ENCODE measurements around the gene PDSS2.

Gene PDSS2

DNA sequence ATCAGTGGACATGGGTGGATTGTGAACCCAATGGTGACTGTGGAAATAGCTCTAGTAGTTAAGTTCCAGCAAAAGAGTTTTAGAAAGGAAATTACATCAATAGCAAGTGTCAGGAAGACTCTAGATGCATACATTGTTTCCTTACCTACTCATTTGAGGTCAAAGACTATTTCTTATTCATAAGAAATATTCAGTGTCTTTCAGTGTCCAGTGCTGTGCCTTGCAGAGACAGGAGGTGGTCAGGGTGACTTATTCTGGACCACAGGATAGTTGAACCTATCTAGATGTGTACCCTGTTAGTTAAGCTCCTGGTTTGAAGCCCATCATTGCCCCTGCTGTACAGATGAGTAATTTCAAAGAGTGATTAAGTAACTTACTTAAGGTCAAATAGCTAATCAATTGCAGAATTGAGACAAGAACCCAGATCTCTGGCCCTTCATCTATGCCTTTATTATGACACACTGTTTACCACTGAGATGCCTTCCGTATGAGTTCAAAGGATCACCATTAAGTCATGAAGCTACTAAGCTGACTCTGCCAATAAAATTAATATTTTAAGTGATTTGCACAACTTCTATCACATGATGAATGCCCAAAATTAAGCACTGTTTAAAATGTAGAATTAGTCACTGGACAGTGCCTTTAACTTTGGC lies 136.1 kb downstream of the PDSS2 start:
- TF ChIP-seq, protein P1, sequence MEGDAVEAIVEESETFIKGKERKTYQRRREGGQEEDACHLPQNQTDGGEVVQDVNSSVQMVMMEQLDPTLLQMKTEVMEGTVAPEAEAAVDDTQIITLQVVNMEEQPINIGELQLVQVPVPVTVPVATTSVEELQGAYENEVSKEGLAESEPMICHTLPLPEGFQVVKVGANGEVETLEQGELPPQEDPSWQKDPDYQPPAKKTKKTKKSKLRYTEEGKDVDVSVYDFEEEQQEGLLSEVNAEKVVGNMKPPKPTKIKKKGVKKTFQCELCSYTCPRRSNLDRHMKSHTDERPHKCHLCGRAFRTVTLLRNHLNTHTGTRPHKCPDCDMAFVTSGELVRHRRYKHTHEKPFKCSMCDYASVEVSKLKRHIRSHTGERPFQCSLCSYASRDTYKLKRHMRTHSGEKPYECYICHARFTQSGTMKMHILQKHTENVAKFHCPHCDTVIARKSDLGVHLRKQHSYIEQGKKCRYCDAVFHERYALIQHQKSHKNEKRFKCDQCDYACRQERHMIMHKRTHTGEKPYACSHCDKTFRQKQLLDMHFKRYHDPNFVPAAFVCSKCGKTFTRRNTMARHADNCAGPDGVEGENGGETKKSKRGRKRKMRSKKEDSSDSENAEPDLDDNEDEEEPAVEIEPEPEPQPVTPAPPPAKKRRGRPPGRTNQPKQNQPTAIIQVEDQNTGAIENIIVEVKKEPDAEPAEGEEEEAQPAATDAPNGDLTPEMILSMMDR (IDR thresholded peaks at IDR 0.05): no peak
- Mint-ChIP-seq H3K36me3 (ENCODE audit: low read depth) (peaks cover 11% of the 10 kb centered on the region), H3K27ac (no peak overlapping the region), H3K4me3 (no peak overlapping the region), H3K4me1 (peaks cover 12% of the 10 kb centered on the region), H3K27me3 (ENCODE audit: low read depth, poor library complexity) (peaks cover 5% of the 10 kb centered on the region), H3K9me3 (peaks cover 7% of the 10 kb centered on the region)
- DNase-seq: no peak

DNA sequence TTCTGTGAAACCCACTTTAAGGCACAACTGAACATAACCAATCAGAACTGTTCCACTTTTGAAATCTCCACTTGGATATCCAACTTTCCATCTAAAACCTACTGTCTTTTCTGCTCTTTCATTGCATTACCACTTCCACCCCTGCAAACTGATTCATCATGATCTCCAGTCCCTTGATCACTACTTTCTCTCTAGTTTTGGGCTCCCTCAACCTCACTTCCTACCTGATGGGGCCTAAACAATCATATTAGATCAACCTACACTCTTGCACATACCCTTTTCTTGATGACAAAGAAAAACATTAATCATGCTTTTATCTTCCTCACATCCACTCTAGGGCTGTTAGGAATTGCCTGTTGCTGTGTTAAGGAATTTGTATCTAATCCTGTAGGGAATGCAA lies 137.6 kb downstream of the PDSS2 start:
- Mint-ChIP-seq H3K4me3 (no peak overlapping the region), H3K27me3 (ENCODE audit: low read depth, poor library complexity) (peaks cover 5% of the 10 kb centered on the region), H3K27ac (peak overlapping the region; percentile 7), H3K9me3 (peaks cover 7% of the 10 kb centered on the region), H3K36me3 (ENCODE audit: low read depth) (peaks cover 11% of the 10 kb centered on the region), H3K4me1 (peaks cover 24% of the 10 kb centered on the region)
- TF ChIP-seq, protein P1 (IDR thresholded peaks at IDR 0.05): no peak
- no peak for DNase-seq

DNA sequence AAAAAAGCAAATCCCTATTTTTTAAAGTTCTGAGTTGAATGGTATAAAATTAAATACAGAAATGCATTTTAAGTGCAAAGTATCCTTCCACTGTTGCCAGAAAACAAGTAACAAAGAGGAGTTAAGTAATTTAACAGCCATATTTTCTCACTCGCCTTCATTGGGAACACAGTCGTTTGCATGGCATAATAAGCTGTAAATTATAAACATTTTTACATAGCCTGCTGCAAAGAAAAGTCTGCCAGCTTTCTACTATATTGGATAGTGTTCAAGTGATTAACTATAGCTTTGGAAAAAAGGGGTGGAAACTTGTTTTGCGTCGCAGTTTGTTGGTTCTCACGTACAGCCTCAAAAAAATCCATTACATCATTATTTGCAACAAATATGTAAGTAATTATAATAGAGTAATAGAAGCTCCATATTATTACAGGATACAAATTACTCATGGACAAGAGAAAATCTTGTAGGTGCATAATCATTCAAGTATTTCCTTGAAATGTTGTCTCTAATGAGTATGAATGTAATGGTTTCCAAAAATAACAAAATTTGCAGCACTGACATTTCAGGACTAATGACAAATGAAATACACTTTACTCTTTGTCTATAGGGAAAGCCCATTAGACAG lies 139.3 kb downstream of the PDSS2 start:
- Mint-ChIP-seq H3K4me3 (no peak overlapping the region), H3K36me3 (ENCODE audit: low read depth) (peaks cover 5% of the 10 kb centered on the region), H3K27ac (no peak overlapping the region), H3K27me3 (ENCODE audit: low read depth, poor library complexity) (peaks cover 3% of the 10 kb centered on the region), H3K9me3 (no peaks in the 10 kb centered on the region), H3K4me1 (peaks cover 24% of the 10 kb centered on the region)
- DNase-seq: no peak
- TF ChIP-seq, protein P1 (IDR thresholded peaks at IDR 0.05): no peak

DNA sequence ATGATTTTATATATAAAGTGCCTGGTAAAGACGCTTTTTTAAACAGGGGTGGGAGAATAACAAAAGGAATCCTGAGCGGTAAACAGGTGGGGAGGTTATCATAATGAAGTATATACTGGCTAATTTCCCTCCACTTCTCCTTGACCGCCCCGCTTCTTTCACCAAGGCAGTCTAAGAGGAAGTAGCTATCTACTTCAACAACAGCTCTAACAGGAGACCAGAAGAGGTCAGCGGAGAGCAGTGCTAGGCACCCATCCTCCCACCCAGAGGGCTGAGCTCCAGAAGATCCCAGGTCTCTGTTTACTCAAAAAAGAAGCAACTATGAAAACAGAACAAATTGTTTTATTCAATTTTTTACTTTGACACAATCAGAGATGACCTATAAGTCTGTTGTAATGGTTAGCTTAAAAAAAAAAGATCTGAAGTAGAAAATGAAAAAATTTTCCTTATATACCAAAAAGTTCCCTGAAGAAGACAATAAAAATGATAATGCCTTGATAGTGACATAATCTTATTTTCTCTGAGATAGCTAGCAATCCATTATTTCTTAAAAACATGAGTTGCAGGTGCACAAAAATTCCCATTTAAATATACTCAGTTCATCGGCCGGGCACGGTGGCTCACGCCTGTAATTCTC lies 141.1 kb downstream of the PDSS2 start:
- no peak overlapping the region for H3K27ac Mint-ChIP-seq
- peaks cover 24% of the 10 kb centered on the region for H3K4me1 Mint-ChIP-seq
- TF ChIP-seq, protein P1 (IDR thresholded peaks at IDR 0.05): peak; percentile 47
- no peaks in the 10 kb centered on the region for H3K36me3 Mint-ChIP-seq (ENCODE audit: low read depth)
- DNase-seq: peak; percentile 33
- peaks cover 3% of the 10 kb centered on the region for H3K27me3 Mint-ChIP-seq (ENCODE audit: low read depth, poor library complexity)
- H3K9me3 Mint-ChIP-seq: no peaks in the 10 kb centered on the region
- no peak overlapping the region for H3K4me3 Mint-ChIP-seq

DNA sequence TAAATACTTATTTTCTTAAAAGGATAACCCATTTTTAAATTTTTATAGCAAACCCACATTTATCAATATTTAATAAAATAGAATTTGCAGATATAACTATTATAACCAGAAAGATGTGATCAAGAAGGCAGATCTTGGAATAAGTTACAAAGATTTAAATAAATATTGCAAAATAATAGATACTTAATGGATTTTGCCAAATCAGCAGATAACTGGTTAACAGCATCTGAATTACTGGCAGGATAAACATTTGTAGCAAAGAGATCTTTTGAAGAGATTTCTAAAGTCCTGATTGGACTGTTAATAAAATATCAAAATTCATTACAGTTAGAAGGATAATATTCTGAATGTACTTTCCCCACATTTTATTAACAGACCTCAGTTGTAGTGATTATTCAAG lies 144.2 kb downstream of the PDSS2 start:
- no peak overlapping the region for H3K4me3 Mint-ChIP-seq
- peaks cover 24% of the 10 kb centered on the region for H3K4me1 Mint-ChIP-seq

More for the DNA sequence above, 144.2 kb downstream of the PDSS2 start:
- TF ChIP-seq, protein P1 (IDR thresholded peaks at IDR 0.05): no peak
- Mint-ChIP-seq H3K36me3 (ENCODE audit: low read depth) (no peaks in the 10 kb centered on the region), H3K27ac (no peak overlapping the region), H3K9me3 (no peaks in the 10 kb centered on the region), H3K27me3 (ENCODE audit: low read depth, poor library complexity) (no peaks in the 10 kb centered on the region)
- DNase-seq: no peak
